Endothelial cell of umbilical vein (primary cell): ENCODE measurements around the gene HSPA6. TPM values are rescaled to one million over a fixed set of nuclear protein-coding genes. Genes with fewer than 3 reads are reported as not detected.
A peak's percentile ranks its signal among the peaks of the same experiment; 100 is the strongest.

Experiments used
- BruUV-seq: library from RNA; stranded (reverse); fragments of 400-500 nt; replicated peaks from 2 replicates; lab custom pipeline; 2021; lab: Mats Ljungman, UMichigan
- CTCF ChIA-PET: fragments of 300-600, 350-600 bp; sonication (Branson Sonifier 250); formaldehyde crosslinking; loops from one replicate; lab custom pipeline; 2021; ENCODE audit warnings: antibody characterized with exemption, inconsistent platforms; lab: Charles Lee
- POLR2A ChIA-PET: fragments of 300-600, 350-600 bp; sonication (Branson Sonifier 250); formaldehyde crosslinking; loops from one replicate; lab custom pipeline; 2021; ENCODE audit warnings: antibody characterized with exemption, inconsistent platforms; lab: Charles Lee
- DNase-seq: peaks from one replicate; pipeline ENCODE4 v3.0.0-alpha.2; 2011; ENCODE audit warnings: low read depth, low spot score
- FAIRE-seq: peaks from 2 replicates; lab custom pipeline; 2011; peaks lifted over from hg19 to GRCh38; lab: Jason Lieb, UNC
- H2AFZ ChIP-seq: 2 replicates; pipeline ENCODE4 v1.6.0; 2012; ENCODE audit warnings: low read depth, low read length, control low read depth, inconsistent platforms
- H3K27ac ChIP-seq: 2 replicates; pipeline ENCODE4 v1.5.1; 2011; ENCODE audit warnings: low read depth, mild to moderate bottlenecking, control low read depth, low read length, moderate library complexity; ENCODE audit not compliant: insufficient read depth
- H3K27me3 ChIP-seq, 2 experiments: 2 replicates each; pipeline versions ENCODE4 v1.6.0 to v1.6.1; 2011; ENCODE audit warnings: low read length in 2 of 2, mixed read lengths in 1 of 2; ENCODE audit not compliant: control insufficient read depth in 2 of 2, insufficient read depth in 2 of 2
- H3K36me3 ChIP-seq, 2 experiments: 2 replicates in 1 of 2; 3 replicates in 1 of 2; pipeline ENCODE4 v1.5.1; 2011; ENCODE audit warnings: low read length in 2 of 2, mild to moderate bottlenecking in 1 of 2, moderate library complexity in 1 of 2; ENCODE audit not compliant: control insufficient read depth in 2 of 2, insufficient read depth in 2 of 2; ENCODE audit errors: extremely low read depth in 1 of 2
- H3K4me1 ChIP-seq: 3 replicates; pipeline ENCODE4 v1.5.1; 2011; ENCODE audit warnings: mild to moderate bottlenecking, low read length; ENCODE audit not compliant: control insufficient read depth, insufficient read depth; ENCODE audit errors: extremely low read depth
- H3K4me2 ChIP-seq: 2 replicates; pipeline ENCODE4 v1.6.1; 2011; ENCODE audit warnings: low read length, control low read depth, mixed read lengths; ENCODE audit not compliant: insufficient read depth
- H3K4me3 ChIP-seq, 3 experiments: fragments of 200-600 bp in 1 of 3; sonication (generic), shearing (Covaris generic) in 1 of 3; replicated peaks in 1 of 3; 2 replicates each; pipeline ENCODE4 v1.5.1; 2011 to 2016; ENCODE audit warnings: control low read depth in 3 of 3, low read length in 3 of 3, mild to moderate bottlenecking in 2 of 3, inconsistent platforms in 1 of 3, low read depth in 1 of 3, moderate library complexity in 1 of 3; ENCODE audit not compliant: insufficient read depth in 1 of 3
- H3K79me2 ChIP-seq: 2 replicates; pipeline ENCODE4 v1.6.0; 2012; ENCODE audit warnings: low read length, inconsistent platforms; ENCODE audit not compliant: control insufficient read depth, insufficient read depth
- H3K9ac ChIP-seq: replicated peaks from 2 replicates; pipeline ENCODE3; 2011; ENCODE audit warnings: low read length, control low read depth; ENCODE audit not compliant: insufficient read depth; ENCODE audit errors: extremely low read depth
- H3K9me1 ChIP-seq: replicated peaks from 3 replicates; pipeline ENCODE4 v1.6.0; 2011; ENCODE audit warnings: mild to moderate bottlenecking, low read length; ENCODE audit not compliant: control insufficient read depth, insufficient read depth; ENCODE audit errors: extremely low read depth
- H3K9me3 ChIP-seq: replicated peaks from 2 replicates; pipeline ENCODE4 v1.5.1; 2012; ENCODE audit warnings: low read length, inconsistent platforms; ENCODE audit not compliant: control insufficient read depth, insufficient read depth
- H4K20me1 ChIP-seq: replicated peaks from 2 replicates; pipeline ENCODE3; 2011; ENCODE audit warnings: mild to moderate bottlenecking, low read length; ENCODE audit not compliant: control insufficient read depth, insufficient read depth; ENCODE audit errors: extremely low read depth
- CTCF ChIP-seq, 2 donors: IDR thresholded peaks; 1 replicate in 1 of 2; 2 replicates in 1 of 2; pipeline ENCODE4 v1.5.1; 2011; ENCODE audit warnings: low read length in 2 of 2, mild to moderate bottlenecking in 2 of 2, moderate library complexity in 2 of 2, control low read depth in 1 of 2, inconsistent platforms in 1 of 2, low read depth in 1 of 2; ENCODE audit not compliant: insufficient read depth in 1 of 2; ENCODE audit errors: extremely low read depth in 1 of 2
- EZH2 ChIP-seq: IDR thresholded peaks from 2 replicates; pipeline ENCODE4 v1.6.1; 2012; ENCODE audit warnings: borderline replicate concordance, low read depth, mild to moderate bottlenecking, moderate library complexity, low read length, inconsistent platforms; ENCODE audit not compliant: severe bottlenecking
- FOS ChIP-seq: IDR thresholded peaks from 2 replicates; pipeline ENCODE4 v1.6.1; 2011; ENCODE audit warnings: mild to moderate bottlenecking, low read length, moderate library complexity, borderline replicate concordance; ENCODE audit not compliant: insufficient read depth
- GATA2 ChIP-seq: IDR thresholded peaks from 2 replicates; pipeline ENCODE4 v1.7.0; 2011; ENCODE audit warnings: low read depth, mild to moderate bottlenecking, moderate library complexity, mixed read lengths, low read length; ENCODE audit not compliant: insufficient read length, insufficient read depth
- JUN ChIP-seq: IDR thresholded peaks from 2 replicates; pipeline ENCODE4 v1.6.1; 2011; ENCODE audit warnings: borderline replicate concordance, low read depth; ENCODE audit not compliant: insufficient read length, insufficient read depth
- MYC ChIP-seq: IDR thresholded peaks from one replicate; pipeline ENCODE4 v1.6.1; 2011; ENCODE audit warnings: mild to moderate bottlenecking, low read depth, low read length
- POLR2A ChIP-seq: IDR thresholded peaks from 2 replicates; pipeline ENCODE4 v1.6.1; 2012; ENCODE audit warnings: low read depth, mild to moderate bottlenecking, control low read depth, low read length
- POLR2AphosphoS5 ChIP-seq: IDR thresholded peaks from 2 replicates; pipeline ENCODE4 v1.6.1; 2012; ENCODE audit warnings: low read depth, mild to moderate bottlenecking, control low read depth, low read length, moderate library complexity; ENCODE audit not compliant: insufficient read depth
- dilution Hi-C: fragments of 300-500 bp; cut with MboI; formaldehyde crosslinking; loops from one replicate; pipeline ENCODE4 v1.15.0; 2019; ENCODE audit warnings: low sequenced_read_pairs; ENCODE audit not compliant: extremely low pct_ligation_motif_present
- intact Hi-C: fragments of 100-400 bp; cut with micrococcal nuclease; formaldehyde crosslinking; loops from one replicate; pipeline ENCODE4 v1.10.0; 2022
- polyA plus RNA-seq, 4 experiments: library from polyadenylated mRNA; depleted of rRNA in 3 of 4; stranded (reverse) in 3 of 4; unstranded in 1 of 4; fragments of >200 nt; gene quantifications; 2 replicates each; pipeline versions ENCODE4 v1.2.1 to v1.2.3, GENCODE V29; 2011 to 2012; ENCODE audit warnings: missing spikeins in 1 of 4
- total RNA-seq: library from RNA; stranded (reverse); gene quantifications from 2 replicates; pipeline ENCODE4 v1.2.3, GENCODE V29; 2021
- TF ChIP-seq, protein P1 (sequence below): IDR thresholded peaks from 2 replicates; pipeline ENCODE4 v1.6.1; 2011; ENCODE audit not compliant: insufficient read depth, insufficient read length

Gene HSPA6
- total and polyA plus RNA-seq, 2 donors (not counting 3 experiments of a cell fraction or from before 2014, with no cell fraction given) = 0.10 to 0.13 TPM

DNA sequence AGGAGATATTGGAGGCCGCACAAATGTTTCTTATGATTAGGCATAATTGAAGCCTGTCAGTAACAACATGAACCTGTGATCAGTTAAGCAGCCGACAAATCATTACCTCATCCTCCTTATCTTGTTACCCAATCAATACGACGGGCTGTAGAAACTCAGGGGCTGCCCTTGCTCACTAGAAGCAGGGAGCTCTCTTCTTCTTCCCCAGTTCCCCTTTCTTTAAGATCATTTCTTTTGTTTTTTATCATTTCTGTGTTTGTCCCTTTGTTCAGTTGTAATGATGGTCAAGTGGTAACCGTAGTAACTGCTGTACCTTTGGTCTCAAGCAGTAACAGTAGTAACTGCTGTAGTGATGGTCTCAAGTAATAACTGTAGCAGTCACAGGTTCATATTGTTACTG, 32.9 kb upstream of the HSPA6 start:
- DNase-seq (no peak), FAIRE-seq (no peak)
- no peak overlapping the region for H3K9ac ChIP-seq
- H3K4me1 ChIP-seq = peaks cover 2% of the 10 kb centered on the region
- no peak overlapping the region for H3K4me2 ChIP-seq
- dilution Hi-C loops = no loop called here
- no TSS peak for BruUV-seq
- H3K4me3 ChIP-seq = no peak overlapping the region
- no peaks in the 10 kb centered on the region for H3K9me3 ChIP-seq
- ChIA-PET CTCF (interaction anchor here (6.6 kb wide), 1 partner anchor 249 kb away, joined by 102 read pairs; no protein-coding TSS in a partner anchor), POLR2A (no interaction called here)
- no peaks in the 10 kb centered on the region for H4K20me1 ChIP-seq
- intact Hi-C loops = no loop called here
- H3K27ac ChIP-seq = no peak overlapping the region
- peaks cover 23 to 32% of the 10 kb centered on the region in 2 experiments for H3K27me3 ChIP-seq
- no peak overlapping the region for H2AFZ ChIP-seq
- H3K9me1 ChIP-seq = no peaks in the 10 kb centered on the region
- no peaks in the 10 kb centered on the region for H3K79me2 ChIP-seq
- TF ChIP-seq GATA2 = no peak
- peak; percentile 4 for TF ChIP-seq EZH2
- H3K36me3 ChIP-seq = no peaks in the 10 kb centered on the region

GRCh38 chr1:161492827-161493226, 31.5 kb upstream of the HSPA6 start:
- CTCF ChIA-PET = interaction anchor here (6.6 kb wide), 1 partner anchor 248 kb away, joined by 102 read pairs; no protein-coding TSS in a partner anchor
- Histone ChIP-seq H2AFZ (no peak overlapping the region), H3K27me3 (peaks cover 25 to 35% of the 10 kb centered on the region in 2 experiments), H3K4me3 (no peak overlapping the region), H4K20me1 (no peaks in the 10 kb centered on the region), H3K9me3 (no peaks in the 10 kb centered on the region), H3K9ac (no peak overlapping the region), H3K27ac (no peak overlapping the region), H3K4me1 (no peaks in the 10 kb centered on the region), H3K79me2 (no peaks in the 10 kb centered on the region), H3K36me3 (no peaks in the 10 kb centered on the region), H3K9me1 (no peaks in the 10 kb centered on the region), H3K4me2 (no peak overlapping the region)
- BruUV-seq = no TSS peak
- intact Hi-C loops = no loop called here
- no peak for FAIRE-seq
- TF ChIP-seq, protein P1, sequence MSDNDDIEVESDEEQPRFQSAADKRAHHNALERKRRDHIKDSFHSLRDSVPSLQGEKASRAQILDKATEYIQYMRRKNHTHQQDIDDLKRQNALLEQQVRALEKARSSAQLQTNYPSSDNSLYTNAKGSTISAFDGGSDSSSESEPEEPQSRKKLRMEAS = no peak
- TF ChIP-seq JUN (no peak), GATA2 (no peak), POLR2A (no peak), EZH2 (no peak), CTCF (IDR thresholded peaks at IDR 0.05; ENCODE audit: extremely low read depth in 1 of 2, insufficient read depth in 1 of 2, low read depth in 1 of 2, low read length in 2 of 2) (no peak), MYC (no peak), FOS (no peak), POLR2AphosphoS5 (no peak)
- DNase-seq = no peak
- POLR2A ChIA-PET = no interaction called here
- dilution Hi-C loops = no loop called here
